ENCODE data around the gene GPR55. TPM values are rescaled to one million over a fixed set of nuclear protein-coding genes. Genes with fewer than 3 reads are reported as not detected.

GPR55 gene
- total RNA-seq, 1 experiment from 2014 or later = not detected

- Histone ChIP-seq H3K79me2 (ENCODE audit: insufficient read depth, low read length) (no peaks in the 10 kb centered on the region), H3K23ac (ENCODE audit: insufficient read length, low read depth, low read length) (no peak overlapping the region), H3K4me1 (ENCODE audit: insufficient read depth, low read length) (peaks cover 10% of the 10 kb centered on the region), H4K5ac (ENCODE audit: insufficient read length, low read depth, low read length) (no peak overlapping the region), H3K9ac (ENCODE audit: extremely low read depth, insufficient read length, low read length) (no peak overlapping the region), H3K23me2 (ENCODE audit: insufficient read length, low read depth, low read length, poor library complexity, severe bottlenecking) (no peaks in the 10 kb centered on the region), H2AFZ (ENCODE audit: low read length) (no peak overlapping the region), H3K4me2 (ENCODE audit: insufficient read depth, insufficient read length, low read length) (no peak overlapping the region), H2BK20ac (ENCODE audit: low read depth, low read length, poor library complexity, severe bottlenecking) (no peak overlapping the region), H2BK12ac (ENCODE audit: insufficient read length, low read depth, low read length) (no peak overlapping the region), H4K20me1 (ENCODE audit: control insufficient read depth, insufficient read depth, insufficient read length) (no peaks in the 10 kb centered on the region), H3K14ac (ENCODE audit: insufficient read depth, low read length) (no peak overlapping the region), H3K18ac (ENCODE audit: insufficient read length, low read depth, low read length) (no peak overlapping the region), H3K56ac (ENCODE audit: insufficient read length, low read depth, low read length) (no peak overlapping the region), H3T11ph (ENCODE audit: low read length) (no peak overlapping the region), H2AK5ac (ENCODE audit: insufficient read length, low read length) (no peak overlapping the region), H3K9me3 (ENCODE audit: control insufficient read depth, low read depth, low read length) (no peaks in the 10 kb centered on the region), H3K79me1 (ENCODE audit: insufficient read depth, low read depth, low read length, poor library complexity, severe bottlenecking) (no peaks in the 10 kb centered on the region), H2BK15ac (ENCODE audit: low read depth, low read length) (no peak overlapping the region), H3K4ac (ENCODE audit: low read depth, low read length) (no peak overlapping the region), H3K27ac (ENCODE audit: insufficient read length, low read depth, low read length) (no peak overlapping the region), H4K8ac (replicated peaks; ENCODE audit: insufficient read length, low read depth, low read length) (no peak overlapping the region), H4K91ac (ENCODE audit: insufficient read length, low read depth, low read length) (no peak overlapping the region), H2BK120ac (ENCODE audit: low read depth, low read length, poor library complexity, severe bottlenecking) (no peak overlapping the region), H3K27me3 (ENCODE audit: insufficient read depth, low read length) (no peaks in the 10 kb centered on the region), H2BK5ac (ENCODE audit: insufficient read length, low read length) (no peak overlapping the region)
- H3K36me3 Mint-ChIP-seq (ENCODE audit: insufficient read depth in 1 of 3, low read depth in 3 of 3) = no peaks in the 10 kb centered on the region
- peaks cover 34 to 35% of the 10 kb centered on the region in 2 experiments for H3K4me1 Mint-ChIP-seq
- DNase-seq = peak; percentile 8
- peaks cover 32% of the 10 kb centered on the region for H3K27me3 Mint-ChIP-seq (ENCODE audit: low read depth)
- no peaks in the 10 kb centered on the region; a peak in 1 of 5 replicates for H3K9me3 Mint-ChIP-seq
- TF ChIP-seq CTCF (conservative IDR thresholded peaks at IDR 0.05) = no peak
- no peak overlapping the region for H3K4me3 Mint-ChIP-seq
- no peak overlapping the region; a peak in 1 of 7 replicates for H3K27ac Mint-ChIP-seq
- no CpG with 5 or more reads among the region's 4 CpGs for WGBS (ENCODE audit: extremely low coverage, insufficient read length, low lambda C conversion rate)
Observed at GRCh38 chr2:230899786-230900185, 25.3 kb downstream of the GPR55 start.
